Neural cell (in vitro differentiated cells): ENCODE measurements around the gene CD180. TPM values are rescaled to one million over a fixed set of nuclear protein-coding genes. Genes with fewer than 3 reads are reported as not detected.

Experiments used
- H2AFZ ChIP-seq: fragments of 200-600, 300-800 bp; sonication (generic), shearing (Covaris generic); 2 replicates; pipeline ENCODE4 v1.6.0; 2014; ENCODE audit warnings: low read depth, mild to moderate bottlenecking, antibody characterized with exemption, low read length, moderate library complexity
- H3F3A ChIP-seq: fragments of 200-600 bp; shearing (Covaris generic); 2 replicates; pipeline ENCODE4 v1.6.1; 2016; ENCODE audit warnings: mild to moderate bottlenecking, moderate library complexity, mixed read lengths, antibody characterized with exemption, low read length; ENCODE audit not compliant: insufficient read depth, poor library complexity, severe bottlenecking
- H3K27ac ChIP-seq: fragments of 200-600, 300-800 bp; sonication (generic), shearing (Covaris generic); 2 replicates; pipeline ENCODE4 v1.5.1; 2014; ENCODE audit warnings: mild to moderate bottlenecking, low read length, moderate library complexity
- H3K27me3 ChIP-seq: fragments of 300-800, 200-600 bp; sonication (generic), shearing (Covaris generic); 2 replicates; pipeline ENCODE4 v1.6.0; 2014; ENCODE audit warnings: mild to moderate bottlenecking, low read depth, low read length, moderate library complexity; ENCODE audit not compliant: insufficient read depth
- H3K36me3 ChIP-seq: fragments of 300-800, 200-600 bp; sonication (generic), shearing (Covaris generic); 2 replicates; pipeline ENCODE4 v1.5.1; 2014; ENCODE audit warnings: mild to moderate bottlenecking, antibody characterized with exemption, low read length, moderate library complexity; ENCODE audit not compliant: insufficient read depth
- H3K4me2 ChIP-seq: fragments of 300-800, 200-600 bp; sonication (generic), shearing (Covaris generic); 2 replicates; pipeline ENCODE4 v1.6.0; 2014; ENCODE audit warnings: mild to moderate bottlenecking, low read length
- H3K4me3 ChIP-seq: fragments of 300-800, 200-600 bp; sonication (generic), shearing (Covaris generic); 2 replicates; pipeline ENCODE4 v1.5.1; 2014; ENCODE audit warnings: mild to moderate bottlenecking, low read length, moderate library complexity
- H3K79me2 ChIP-seq: fragments of 200-600 bp; shearing (Covaris generic); replicated peaks from 2 replicates; pipeline ENCODE4 v1.6.0; 2014; ENCODE audit warnings: mild to moderate bottlenecking, low read length, moderate library complexity; ENCODE audit not compliant: insufficient read depth
- H3K9ac ChIP-seq: fragments of 300-800, 200-600 bp; sonication (generic), shearing (Covaris generic); 2 replicates; pipeline ENCODE4 v1.6.1; 2016; ENCODE audit warnings: mild to moderate bottlenecking, low read length, mixed read lengths
- H3K9me2 ChIP-seq: fragments of 200-600 bp; shearing (Covaris generic); 2 replicates; pipeline ENCODE4 v1.6.1; 2016; ENCODE audit warnings: mild to moderate bottlenecking, low read length, mixed read lengths; ENCODE audit not compliant: insufficient read depth
- H3K9me3 ChIP-seq: fragments of 200-600, 300-800 bp; sonication (generic), shearing (Covaris generic); 2 replicates; pipeline ENCODE4 v1.6.1; 2016; ENCODE audit warnings: mild to moderate bottlenecking, mixed run types, low read length, moderate library complexity, mixed read lengths
- H4K20me1 ChIP-seq: fragments of 200-600 bp; shearing (Covaris generic); 2 replicates; pipeline ENCODE4 v1.6.1; 2016; ENCODE audit warnings: mild to moderate bottlenecking, mixed run types; ENCODE audit not compliant: insufficient read depth
- EP300 ChIP-seq: fragments of 450-650 bp; conservative IDR thresholded peaks from 2 replicates; pipeline ENCODE4 v1.6.1; 2014; ENCODE audit warnings: antibody characterized with exemption, mild to moderate bottlenecking, moderate library complexity; ENCODE audit not compliant: poor library complexity, severe bottlenecking
- EZH2 ChIP-seq: fragments of 200-600, 300-800 bp; shearing (Covaris generic), sonication (generic); IDR thresholded peaks from 2 replicates; pipeline ENCODE4 v1.6.1; 2014; ENCODE audit warnings: antibody characterized with exemption, low read length, borderline replicate concordance, mild to moderate bottlenecking; ENCODE audit not compliant: insufficient read depth, poor library complexity, severe bottlenecking
- MXI1 ChIP-seq: fragments of 450-650 bp; conservative IDR thresholded peaks from 2 replicates; pipeline ENCODE4 v1.6.1; 2014; ENCODE audit warnings: antibody characterized with exemption, mild to moderate bottlenecking; ENCODE audit not compliant: poor library complexity, severe bottlenecking
- POLR2AphosphoS5 ChIP-seq: IDR thresholded peaks from 2 replicates; pipeline ENCODE4 v1.6.1; 2012
- RAD21 ChIP-seq: fragments of 450-650 bp; conservative IDR thresholded peaks from 2 replicates; pipeline ENCODE4 v1.6.1; 2014; ENCODE audit warnings: antibody characterized with exemption, mild to moderate bottlenecking, moderate library complexity
- SMC3 ChIP-seq: fragments of 450-650 bp; conservative IDR thresholded peaks from 2 replicates; pipeline ENCODE4 v1.6.1; 2014; ENCODE audit warnings: antibody characterized with exemption, mild to moderate bottlenecking, moderate library complexity; ENCODE audit not compliant: poor library complexity
- TAF1 ChIP-seq: IDR thresholded peaks from 2 replicates; pipeline ENCODE4 v1.6.1; 2012; ENCODE audit warnings: low read depth
- polyA plus RNA-seq: library from polyadenylated mRNA; depleted of rRNA; stranded (reverse); fragments of >200 nt; gene quantifications from 2 replicates; pipeline ENCODE4 v1.2.3, GENCODE V29; 2014
- TF ChIP-seq, protein P1 (sequence below): IDR thresholded peaks from 2 replicates; pipeline ENCODE4 v1.6.1; 2012; ENCODE audit warnings: borderline replicate concordance
- TF ChIP-seq, protein P2 (sequence below): fragments of 450-650 bp; IDR thresholded peaks from 2 replicates; pipeline ENCODE4 v1.5.1; 2014; ENCODE audit warnings: antibody characterized with exemption, mild to moderate bottlenecking, moderate library complexity; ENCODE audit not compliant: poor library complexity, severe bottlenecking

Gene CD180
- polyA plus RNA-seq, 1 donor from 2014 or later = not detected

DNA sequence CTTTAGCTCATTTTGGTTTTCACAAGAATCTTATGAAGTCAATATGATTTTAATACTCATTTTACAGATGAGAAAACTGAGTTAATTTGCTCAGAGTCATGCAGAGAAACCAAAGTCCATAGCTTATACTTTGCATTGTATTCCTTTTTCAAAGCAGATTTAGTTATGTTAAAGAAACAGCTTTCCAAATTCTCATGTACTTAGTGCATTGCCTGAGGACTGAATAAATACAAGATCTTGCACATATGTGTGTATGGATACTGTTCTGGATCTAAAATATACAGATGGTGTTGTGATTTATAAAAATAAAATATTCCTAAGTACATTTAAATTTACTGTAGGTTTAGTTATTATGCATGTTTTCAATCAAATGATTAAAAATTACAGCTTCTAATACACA, 43.5 kb upstream of the CD180 start:
- no peak overlapping the region for H3K9ac ChIP-seq
- TF ChIP-seq EZH2 (no peak), POLR2AphosphoS5 (no peak)
- TF ChIP-seq, protein P1, sequence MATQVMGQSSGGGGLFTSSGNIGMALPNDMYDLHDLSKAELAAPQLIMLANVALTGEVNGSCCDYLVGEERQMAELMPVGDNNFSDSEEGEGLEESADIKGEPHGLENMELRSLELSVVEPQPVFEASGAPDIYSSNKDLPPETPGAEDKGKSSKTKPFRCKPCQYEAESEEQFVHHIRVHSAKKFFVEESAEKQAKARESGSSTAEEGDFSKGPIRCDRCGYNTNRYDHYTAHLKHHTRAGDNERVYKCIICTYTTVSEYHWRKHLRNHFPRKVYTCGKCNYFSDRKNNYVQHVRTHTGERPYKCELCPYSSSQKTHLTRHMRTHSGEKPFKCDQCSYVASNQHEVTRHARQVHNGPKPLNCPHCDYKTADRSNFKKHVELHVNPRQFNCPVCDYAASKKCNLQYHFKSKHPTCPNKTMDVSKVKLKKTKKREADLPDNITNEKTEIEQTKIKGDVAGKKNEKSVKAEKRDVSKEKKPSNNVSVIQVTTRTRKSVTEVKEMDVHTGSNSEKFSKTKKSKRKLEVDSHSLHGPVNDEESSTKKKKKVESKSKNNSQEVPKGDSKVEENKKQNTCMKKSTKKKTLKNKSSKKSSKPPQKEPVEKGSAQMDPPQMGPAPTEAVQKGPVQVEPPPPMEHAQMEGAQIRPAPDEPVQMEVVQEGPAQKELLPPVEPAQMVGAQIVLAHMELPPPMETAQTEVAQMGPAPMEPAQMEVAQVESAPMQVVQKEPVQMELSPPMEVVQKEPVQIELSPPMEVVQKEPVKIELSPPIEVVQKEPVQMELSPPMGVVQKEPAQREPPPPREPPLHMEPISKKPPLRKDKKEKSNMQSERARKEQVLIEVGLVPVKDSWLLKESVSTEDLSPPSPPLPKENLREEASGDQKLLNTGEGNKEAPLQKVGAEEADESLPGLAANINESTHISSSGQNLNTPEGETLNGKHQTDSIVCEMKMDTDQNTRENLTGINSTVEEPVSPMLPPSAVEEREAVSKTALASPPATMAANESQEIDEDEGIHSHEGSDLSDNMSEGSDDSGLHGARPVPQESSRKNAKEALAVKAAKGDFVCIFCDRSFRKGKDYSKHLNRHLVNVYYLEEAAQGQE = no peak
- H2AFZ ChIP-seq = no peak overlapping the region
- H3K4me2 ChIP-seq = no peak overlapping the region
- no peaks in the 10 kb centered on the region for H3K9me2 ChIP-seq
- no peaks in the 10 kb centered on the region for H3K9me3 ChIP-seq
- no peaks in the 10 kb centered on the region for H3K27me3 ChIP-seq
- no peaks in the 10 kb centered on the region for H3K36me3 ChIP-seq
- no peaks in the 10 kb centered on the region for H4K20me1 ChIP-seq
- no peaks in the 10 kb centered on the region for H3K79me2 ChIP-seq
- H3K27ac ChIP-seq = no peak overlapping the region
- H3F3A ChIP-seq = no peaks in the 10 kb centered on the region
- H3K4me3 ChIP-seq = no peak overlapping the region

DNA sequence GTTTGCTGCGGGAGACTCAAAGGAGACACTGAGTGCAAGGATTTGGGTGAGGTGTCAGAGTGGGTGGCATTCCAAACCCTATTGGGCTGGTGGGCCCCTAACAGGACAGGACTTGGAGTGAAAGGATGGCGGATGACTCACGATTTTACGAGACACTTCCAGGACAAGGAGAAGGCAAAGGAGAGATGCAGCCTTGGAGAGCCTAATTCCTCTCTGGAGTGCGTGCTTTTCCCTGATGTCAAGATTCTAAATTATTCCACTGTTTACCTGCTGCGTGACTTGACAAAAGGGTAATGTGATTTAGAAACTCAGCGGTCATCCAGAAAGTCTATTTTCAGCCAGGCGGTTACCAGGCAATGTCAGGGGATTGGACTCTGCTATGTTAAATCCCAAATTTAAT, 41.6 kb upstream of the CD180 start:
- no peaks in the 10 kb centered on the region for H3K27me3 ChIP-seq
- no peaks in the 10 kb centered on the region for H3K79me2 ChIP-seq
- H3K4me2 ChIP-seq = no peak overlapping the region
- no peak overlapping the region for H3K9ac ChIP-seq
- H3K27ac ChIP-seq = no peak overlapping the region
- no peak overlapping the region for H2AFZ ChIP-seq
- no peak overlapping the region for H3K4me3 ChIP-seq
- H3K36me3 ChIP-seq = no peaks in the 10 kb centered on the region
- no peaks in the 10 kb centered on the region for H4K20me1 ChIP-seq
- no peaks in the 10 kb centered on the region for H3K9me3 ChIP-seq
- H3K9me2 ChIP-seq = no peaks in the 10 kb centered on the region
- TF ChIP-seq POLR2AphosphoS5 = no peak
- no peak for TF ChIP-seq EP300
- TF ChIP-seq RAD21 = no peak
- TF ChIP-seq, protein P1 = no peak
- no peak for TF ChIP-seq TAF1
- TF ChIP-seq MXI1 = no peak
- TF ChIP-seq, protein P2, sequence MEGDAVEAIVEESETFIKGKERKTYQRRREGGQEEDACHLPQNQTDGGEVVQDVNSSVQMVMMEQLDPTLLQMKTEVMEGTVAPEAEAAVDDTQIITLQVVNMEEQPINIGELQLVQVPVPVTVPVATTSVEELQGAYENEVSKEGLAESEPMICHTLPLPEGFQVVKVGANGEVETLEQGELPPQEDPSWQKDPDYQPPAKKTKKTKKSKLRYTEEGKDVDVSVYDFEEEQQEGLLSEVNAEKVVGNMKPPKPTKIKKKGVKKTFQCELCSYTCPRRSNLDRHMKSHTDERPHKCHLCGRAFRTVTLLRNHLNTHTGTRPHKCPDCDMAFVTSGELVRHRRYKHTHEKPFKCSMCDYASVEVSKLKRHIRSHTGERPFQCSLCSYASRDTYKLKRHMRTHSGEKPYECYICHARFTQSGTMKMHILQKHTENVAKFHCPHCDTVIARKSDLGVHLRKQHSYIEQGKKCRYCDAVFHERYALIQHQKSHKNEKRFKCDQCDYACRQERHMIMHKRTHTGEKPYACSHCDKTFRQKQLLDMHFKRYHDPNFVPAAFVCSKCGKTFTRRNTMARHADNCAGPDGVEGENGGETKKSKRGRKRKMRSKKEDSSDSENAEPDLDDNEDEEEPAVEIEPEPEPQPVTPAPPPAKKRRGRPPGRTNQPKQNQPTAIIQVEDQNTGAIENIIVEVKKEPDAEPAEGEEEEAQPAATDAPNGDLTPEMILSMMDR = no peak
- no peak for TF ChIP-seq EZH2
- TF ChIP-seq SMC3 = no peak
- no peaks in the 10 kb centered on the region for H3F3A ChIP-seq
